GM19238 (cell line): ENCODE measurements around the gene SYP.

Source experiments
- DNase-seq: peaks from one replicate; pipeline ENCODE4 v3.0.0; 2011; ENCODE audit warnings: low spot score; ENCODE audit not compliant: insufficient read length

Gene SYP

DNA sequence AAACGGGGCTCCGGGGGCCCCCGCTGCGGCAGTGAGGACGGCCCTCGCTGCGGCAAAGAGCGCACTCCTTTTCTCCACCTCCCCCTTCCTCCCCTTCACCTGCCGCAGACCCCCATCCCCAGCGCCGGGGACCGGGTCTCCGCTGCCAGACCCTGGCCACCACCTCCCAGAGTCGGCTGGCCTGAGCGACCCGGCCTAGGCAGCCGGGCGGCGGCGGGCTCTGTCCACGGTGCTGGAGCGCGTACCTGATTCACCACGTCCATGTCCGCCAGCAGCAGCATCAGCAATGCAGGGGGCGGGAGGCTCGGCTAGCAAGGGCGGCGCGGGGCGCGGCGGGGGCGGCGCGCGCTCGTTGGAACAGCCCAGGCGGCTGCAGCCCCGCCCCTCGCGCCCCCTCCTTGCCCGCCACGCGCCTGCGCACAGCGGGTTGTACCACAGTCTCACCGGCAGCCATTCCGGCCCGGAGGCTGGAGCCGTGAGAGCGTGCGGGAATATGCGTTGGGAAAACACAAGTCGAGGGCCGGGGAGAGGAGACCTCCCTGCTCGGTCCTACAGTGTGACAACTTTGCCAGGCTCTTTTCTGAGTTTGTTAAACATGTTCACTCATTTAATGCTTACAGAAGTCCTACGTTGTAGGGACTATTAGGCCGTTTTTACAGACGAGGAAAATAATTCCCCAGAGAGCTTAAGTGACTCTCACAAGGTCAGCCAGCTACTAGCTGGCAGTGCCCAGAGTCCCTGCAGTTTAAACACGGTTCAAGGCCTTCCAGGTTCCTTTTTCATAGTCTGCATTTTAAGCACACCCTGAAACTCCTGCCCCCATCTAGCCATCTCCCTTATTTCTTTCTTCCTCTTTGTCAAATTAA, at the start of gene SYP:
SYP (minus strand) TSS at position 288 of the 866 bp plus-strand sequence; CDS start at position 281, 7 bp downstream.
- peak; percentile 82 for DNase-seq

- no peak for DNase-seq
Observed at GRCh38 chrX:49249616-49250015, 49.6 kb upstream of the SYP start.

DNA sequence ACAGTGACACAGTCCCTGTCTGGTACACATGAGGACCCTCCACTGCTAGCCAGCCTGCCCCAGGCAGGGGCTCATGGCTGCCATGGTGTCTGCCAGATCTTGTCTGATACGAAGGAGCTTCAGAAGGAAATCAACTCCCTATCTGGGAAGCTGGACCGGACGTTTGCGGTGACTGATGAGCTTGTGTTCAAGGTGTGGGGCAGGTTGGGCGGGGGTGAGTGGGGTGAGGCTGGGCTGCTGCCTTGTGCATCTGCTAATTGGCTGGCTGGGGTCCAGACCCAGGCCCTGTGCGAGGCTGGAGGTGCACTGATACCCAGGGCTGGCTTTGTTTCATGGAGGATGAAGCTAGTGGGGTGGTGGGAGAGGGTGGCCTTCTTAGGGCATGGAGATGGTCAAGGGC, 49.1 kb upstream of the SYP start:
- DNase-seq = no peak

DNA sequence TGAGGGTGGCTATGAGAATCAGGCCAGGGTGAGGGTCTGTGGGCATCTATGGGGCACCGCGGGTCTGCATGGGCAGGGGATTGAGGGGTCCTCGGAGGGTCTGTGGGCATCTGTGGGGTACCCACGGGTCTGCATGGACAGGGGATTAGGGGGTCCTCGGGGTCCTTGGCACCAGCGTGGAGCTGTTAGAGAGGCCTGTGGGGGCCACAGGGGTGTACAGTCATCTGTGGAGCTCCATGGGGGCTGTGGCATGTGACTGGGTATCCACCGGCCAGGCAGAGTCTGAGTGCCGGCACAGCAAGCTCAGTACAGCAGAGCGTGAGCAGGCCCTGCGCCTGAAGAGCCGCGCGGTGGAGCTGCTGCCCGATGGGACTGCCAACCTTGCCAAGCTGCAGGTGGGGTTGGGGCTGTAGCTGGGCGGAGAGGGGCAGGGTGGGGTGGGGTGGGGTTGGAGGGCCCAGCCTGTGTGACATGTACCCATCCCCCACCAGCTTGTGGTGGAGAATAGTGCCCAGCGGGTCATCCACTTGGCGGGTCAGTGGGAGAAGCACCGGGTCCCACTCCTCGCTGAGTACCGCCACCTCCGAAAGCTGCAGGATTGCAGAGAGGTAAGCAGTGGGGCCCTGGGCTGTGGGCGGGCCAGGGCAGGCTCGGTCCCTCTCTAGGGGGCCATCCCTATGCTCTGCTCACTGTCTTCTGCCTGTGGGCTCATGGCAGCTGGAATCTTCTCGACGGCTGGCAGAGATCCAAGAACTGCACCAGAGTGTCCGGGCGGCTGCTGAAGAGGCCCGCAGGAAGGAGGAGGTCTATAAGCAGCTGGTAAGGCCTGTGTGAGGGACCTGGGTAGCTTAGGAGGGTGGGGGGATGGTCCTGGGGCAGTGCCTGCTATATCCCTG, 48.2 kb upstream of the SYP start:
- no peak for DNase-seq

GRCh38 chrX:49247346-49247745, 47.4 kb upstream of the SYP start:
- DNase-seq = no peak

- no peak for DNase-seq
Observed at GRCh38 chrX:49246541-49246940, 46.5 kb upstream of the SYP start.

- no peak for DNase-seq
Observed at GRCh38 chrX:49244207-49244606, 44.2 kb upstream of the SYP start.

DNA sequence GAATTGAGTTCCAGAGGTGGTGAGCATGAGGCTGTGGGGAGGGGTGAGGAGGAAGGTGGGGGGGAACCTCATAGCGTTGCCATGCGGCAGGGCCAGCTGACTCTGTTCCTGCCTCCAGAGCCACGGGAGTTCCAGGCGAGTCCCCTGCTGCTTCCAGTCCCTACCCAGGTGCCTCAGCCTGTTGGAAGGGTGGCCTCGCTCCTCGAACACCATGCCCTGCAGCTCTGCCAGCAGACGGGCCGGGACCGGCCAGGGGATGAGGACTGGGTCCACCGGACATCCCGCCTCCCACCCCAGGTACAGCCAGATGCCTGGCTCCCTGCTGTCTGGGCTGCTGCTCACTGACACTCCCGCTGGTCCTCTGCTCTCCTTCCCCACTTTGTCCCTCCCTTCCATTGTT, 43.2 kb upstream of the SYP start:
- DNase-seq = no peak

- no peak for DNase-seq
Observed at GRCh38 chrX:49242545-49243066, 42.6 kb upstream of the SYP start.

- no peak for DNase-seq
Observed at GRCh38 chrX:49238735-49239134, 38.7 kb upstream of the SYP start.

- DNase-seq = peak; percentile 27
Observed at GRCh38 chrX:49237060-49237459, 37.1 kb upstream of the SYP start.

DNA sequence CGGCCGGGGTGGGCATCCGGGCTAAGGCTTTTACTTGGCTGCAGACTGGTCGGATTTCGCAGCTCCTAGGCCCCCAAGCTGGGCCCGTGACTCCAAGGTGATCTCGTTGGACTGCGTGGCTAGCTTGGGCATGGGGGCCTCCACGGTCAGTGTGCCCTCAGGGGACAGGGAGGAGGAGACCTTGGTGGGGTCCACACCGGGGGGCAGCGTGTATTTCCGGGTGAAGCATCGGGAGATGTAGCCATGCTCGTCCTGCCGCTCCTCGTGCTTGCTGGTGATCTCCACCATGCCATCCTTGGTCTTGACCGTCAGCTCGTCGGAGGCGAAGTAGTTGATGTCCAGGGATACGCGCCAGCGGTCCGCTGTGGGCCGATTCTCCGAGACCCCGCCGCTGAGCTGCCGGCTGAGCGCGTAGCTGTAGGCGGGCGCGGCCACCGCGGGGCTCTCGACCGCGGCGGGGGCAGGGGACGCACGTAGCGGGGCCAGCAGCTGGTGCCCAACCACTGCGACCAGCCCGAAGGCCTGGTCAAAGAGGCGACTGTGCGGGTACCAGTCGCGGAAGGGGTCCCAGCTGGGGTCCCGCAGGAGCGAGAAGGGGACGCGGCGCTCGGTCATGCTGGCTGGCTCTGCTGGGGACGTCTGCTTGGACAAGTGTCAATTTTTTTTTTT, 34.0 kb upstream of the SYP start:
- DNase-seq = no peak

- DNase-seq = no peak
Observed at GRCh38 chrX:49233176-49233575, 33.2 kb upstream of the SYP start, which contains the start of gene CACNA1F. TSS of gene CACNA1F (minus strand) at chrX:49233340. CDS start at chrX:49233309, 31 bp downstream.

- no peak for DNase-seq
Observed at GRCh38 chrX:49232525-49232924, 32.5 kb upstream of the SYP start.

GRCh38 chrX:49231333-49232000, 31.5 kb upstream of the SYP start:
- no peak for DNase-seq

GRCh38 chrX:49230500-49231232, 30.7 kb upstream of the SYP start:
- peak; percentile 67 for DNase-seq

DNA sequence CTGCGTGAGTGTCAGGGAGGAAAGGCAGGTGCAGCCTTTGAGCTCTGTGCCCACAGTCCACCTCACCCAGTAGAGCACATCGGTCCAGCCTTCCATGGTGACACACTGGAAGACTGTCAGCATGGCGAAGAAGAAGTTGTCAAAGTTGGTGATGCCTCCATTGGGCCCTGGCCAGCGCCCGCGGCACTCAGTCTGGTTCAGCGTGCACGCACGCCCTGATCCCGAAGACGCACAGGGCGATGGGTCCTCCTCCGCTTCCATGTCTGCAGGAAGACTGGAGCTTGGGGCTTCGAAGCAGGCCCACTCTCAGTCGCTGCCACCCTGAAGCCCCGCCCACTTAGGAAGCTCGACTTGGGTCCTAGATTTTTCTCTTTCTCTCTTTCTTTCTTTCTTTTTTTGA, 28.2 kb upstream of the SYP start:
- DNase-seq = no peak

GRCh38 chrX:49227726-49228125, 27.7 kb upstream of the SYP start:
- no peak for DNase-seq

- DNase-seq = no peak
Observed at GRCh38 chrX:49226946-49227345, 27.0 kb upstream of the SYP start.

- DNase-seq = no peak
Observed at GRCh38 chrX:49225858-49226257, 25.9 kb upstream of the SYP start.
